Cardiac muscle cell (in vitro differentiated cells and primary cell): ENCODE measurements around the gene TSKU. TPM values are rescaled to one million over a fixed set of nuclear protein-coding genes. Genes with fewer than 3 reads are reported as not detected.
A peak's percentile ranks its signal among the peaks of the same experiment; 100 is the strongest.

Experiments used
- DNase-seq, 2 donors: peaks; one replicate each; pipeline versions ENCODE4 v3.0.0 to v3.0.0-alpha.2; 2010 to 2017; ENCODE audit warnings: low read depth in 1 of 2, low spot score in 1 of 2
- H3K27ac ChIP-seq: fragments of 200-600 bp; sonication (generic); 2 replicates; pipeline ENCODE4 v1.5.1; 2016
- H3K27me3 ChIP-seq: fragments of 200-600 bp; sonication (generic); 2 replicates; pipeline ENCODE4 v1.6.0; 2016; ENCODE audit warnings: control low read depth
- H3K36me3 ChIP-seq: fragments of 200-600 bp; sonication (generic); 2 replicates; pipeline ENCODE4 v1.5.1; 2016; ENCODE audit warnings: control low read depth
- H3K4me1 ChIP-seq: fragments of 200-600 bp; sonication (generic); 2 replicates; pipeline ENCODE4 v1.8.1; 2017; ENCODE audit warnings: low read depth, mild to moderate bottlenecking, mixed run types
- H3K4me3 ChIP-seq: fragments of 200-600 bp; sonication (generic); 2 replicates; pipeline ENCODE4 v1.5.1; 2016; ENCODE audit warnings: mild to moderate bottlenecking
- H3K9me3 ChIP-seq: fragments of 200-600 bp; sonication (generic); 2 replicates; pipeline ENCODE4 v1.5.1; 2017; ENCODE audit warnings: low read depth, mild to moderate bottlenecking, control low read depth
- CTCF ChIP-seq: IDR thresholded peaks from 2 replicates; pipeline ENCODE4 v1.5.1; 2012; ENCODE audit warnings: low read depth, mild to moderate bottlenecking, low read length
- polyA plus RNA-seq: library from polyadenylated mRNA; unstranded; fragments of >200 nt; fragmentation: Nextera tagmentation; extraction: Ambion mirVana; gene quantifications from 2 replicates; pipeline ENCODE4 v1.2.1, GENCODE V29; 2016
- total RNA-seq: library from RNA; depleted of rRNA; stranded (reverse); fragments of >200 nt; gene quantifications from 2 replicates; pipeline ENCODE4 v1.2.3, GENCODE V29; 2016

Gene TSKU
- total and polyA plus RNA-seq, 2 experiments from 2014 or later = 33.4 to 33.6 TPM

GRCh38 chr11:76748948-76749347, 34.2 kb upstream of the TSKU start:
- Histone ChIP-seq H3K27me3 (no peaks in the 10 kb centered on the region), H3K27ac (no peak overlapping the region), H3K9me3 (no peaks in the 10 kb centered on the region), H3K4me3 (no peak overlapping the region), H3K4me1 (peaks cover 5% of the 10 kb centered on the region), H3K36me3 (no peaks in the 10 kb centered on the region)
- TF ChIP-seq CTCF = no peak
- DNase-seq = no peak

GRCh38 chr11:76750067-76750466, 33.1 kb upstream of the TSKU start:
- H3K4me3 ChIP-seq = no peak overlapping the region
- H3K36me3 ChIP-seq = no peaks in the 10 kb centered on the region
- DNase-seq = no peak
- no peak for TF ChIP-seq CTCF
- no peak overlapping the region for H3K27ac ChIP-seq
- no peaks in the 10 kb centered on the region for H3K9me3 ChIP-seq
- H3K4me1 ChIP-seq = peaks cover 5% of the 10 kb centered on the region
- H3K27me3 ChIP-seq = no peaks in the 10 kb centered on the region

- no peaks in the 10 kb centered on the region for H3K36me3 ChIP-seq
- DNase-seq = no peak
- H3K27ac ChIP-seq = no peak overlapping the region
- no peaks in the 10 kb centered on the region for H3K27me3 ChIP-seq
- no peak overlapping the region for H3K4me3 ChIP-seq
- no peaks in the 10 kb centered on the region for H3K9me3 ChIP-seq
- H3K4me1 ChIP-seq = peaks cover 5% of the 10 kb centered on the region
- no peak for TF ChIP-seq CTCF
These were observed 32.4 kb upstream of the TSKU start for GRCh38 chr11:76750746-76751145.

- H3K4me1 ChIP-seq = peaks cover 5% of the 10 kb centered on the region
- peak in 1 of 2 donors; percentile 93 for DNase-seq
- no peaks in the 10 kb centered on the region for H3K9me3 ChIP-seq
- no peaks in the 10 kb centered on the region for H3K27me3 ChIP-seq
- no peaks in the 10 kb centered on the region for H3K36me3 ChIP-seq
- H3K4me3 ChIP-seq = no peak overlapping the region
- no peak for TF ChIP-seq CTCF
- H3K27ac ChIP-seq = no peak overlapping the region
These were observed 30.6 kb upstream of the TSKU start for GRCh38 chr11:76752321-76753143.

- Histone ChIP-seq H3K27ac (no peak overlapping the region), H3K4me3 (no peak overlapping the region), H3K36me3 (no peaks in the 10 kb centered on the region), H3K9me3 (no peaks in the 10 kb centered on the region), H3K4me1 (peaks cover 5% of the 10 kb centered on the region), H3K27me3 (no peaks in the 10 kb centered on the region)
- DNase-seq = no peak
- no peak for TF ChIP-seq CTCF
These were observed 29.7 kb upstream of the TSKU start for GRCh38 chr11:76753449-76753848.
